Measurements from ENCODE around the gene SSBP2.

The SSBP2 gene

DNA sequence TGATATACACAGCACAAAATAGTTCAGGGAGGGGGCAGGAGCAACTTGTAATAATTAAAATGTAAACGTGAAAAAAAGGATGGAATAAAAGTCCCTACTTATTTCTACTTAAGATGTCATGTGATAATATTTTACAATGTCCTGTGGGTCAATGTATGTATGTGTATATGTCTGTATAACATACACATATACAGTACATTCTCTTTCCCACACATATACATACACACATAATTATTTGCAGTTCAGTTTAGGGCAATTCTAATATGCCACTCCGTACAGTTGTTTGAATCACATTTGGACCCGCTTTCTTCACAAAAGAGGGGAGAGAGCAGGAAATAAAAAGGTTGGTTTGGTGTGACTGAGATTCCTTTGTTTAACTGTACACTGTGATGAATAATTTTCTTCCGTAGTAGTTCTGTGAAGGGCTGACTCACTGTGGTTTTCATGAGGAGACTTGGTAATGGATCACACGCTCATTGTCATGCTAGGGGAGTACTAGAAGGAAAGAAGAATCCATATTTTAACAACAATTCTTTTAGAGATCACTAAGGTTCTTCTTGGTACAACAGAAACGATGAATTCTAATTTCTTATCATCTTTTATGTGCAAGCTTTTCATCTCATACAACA lies 330.7 kb downstream of the SSBP2 start:
- no peak for TF ChIP-seq CEBPB (IDR thresholded peaks at IDR 0.05)
- no peak for TF ChIP-seq NFIC (IDR thresholded peaks at IDR 0.05)
- TF ChIP-seq, protein P1, sequence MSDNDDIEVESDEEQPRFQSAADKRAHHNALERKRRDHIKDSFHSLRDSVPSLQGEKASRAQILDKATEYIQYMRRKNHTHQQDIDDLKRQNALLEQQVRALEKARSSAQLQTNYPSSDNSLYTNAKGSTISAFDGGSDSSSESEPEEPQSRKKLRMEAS (IDR thresholded peaks at IDR 0.05), result no peak
- TF ChIP-seq, protein P2, sequence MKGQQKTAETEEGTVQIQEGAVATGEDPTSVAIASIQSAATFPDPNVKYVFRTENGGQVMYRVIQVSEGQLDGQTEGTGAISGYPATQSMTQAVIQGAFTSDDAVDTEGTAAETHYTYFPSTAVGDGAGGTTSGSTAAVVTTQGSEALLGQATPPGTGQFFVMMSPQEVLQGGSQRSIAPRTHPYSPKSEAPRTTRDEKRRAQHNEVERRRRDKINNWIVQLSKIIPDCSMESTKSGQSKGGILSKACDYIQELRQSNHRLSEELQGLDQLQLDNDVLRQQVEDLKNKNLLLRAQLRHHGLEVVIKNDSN (IDR thresholded peaks at IDR 0.05), result no peak
- no peak for TF ChIP-seq FOXM1 (IDR thresholded peaks at IDR 0.05; ENCODE audit: borderline replicate concordance, low read depth)
- no peak for TF ChIP-seq ZBTB7A (IDR thresholded peaks at IDR 0.05; ENCODE audit: low read depth)
- no peak for TF ChIP-seq CREB1 (IDR thresholded peaks at IDR 0.05; ENCODE audit: low read depth)

DNA sequence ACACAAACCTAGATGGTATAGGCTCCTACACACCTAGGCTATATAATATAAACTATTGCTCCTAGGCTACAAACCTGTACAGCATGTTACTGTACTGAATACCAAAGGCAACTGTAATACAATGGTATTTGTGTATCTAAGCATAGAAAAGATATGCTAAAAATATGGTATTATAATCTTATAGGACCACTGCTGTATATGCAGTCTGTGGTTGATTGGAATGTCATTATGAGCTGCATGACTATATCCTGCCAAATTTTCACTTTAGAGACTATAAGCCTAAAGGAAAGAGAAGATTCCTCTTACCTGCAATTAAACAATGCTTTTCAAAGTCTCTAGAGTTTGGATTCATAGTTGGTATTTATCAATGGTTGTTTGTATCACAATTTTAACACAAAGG lies 332.3 kb downstream of the SSBP2 start:
- TF ChIP-seq YY1 (IDR thresholded peaks at IDR 0.05; ENCODE audit: low read depth) (no peak), CREB1 (IDR thresholded peaks at IDR 0.05; ENCODE audit: low read depth) (no peak), TEAD4 (IDR thresholded peaks at IDR 0.05) (no peak), TAF1 (IDR thresholded peaks at IDR 0.05; ENCODE audit: low read depth) (no peak), CEBPB (IDR thresholded peaks at IDR 0.05) (no peak), TCF12 (IDR thresholded peaks at IDR 0.05; ENCODE audit: low read depth) (no peak), EP300 (IDR thresholded peaks at IDR 0.05; ENCODE audit: borderline replicate concordance) (no peak), ZBTB7A (IDR thresholded peaks at IDR 0.05; ENCODE audit: low read depth) (no peak), EGR1 (IDR thresholded peaks at IDR 0.05) (no peak), FOXM1 (IDR thresholded peaks at IDR 0.05; ENCODE audit: borderline replicate concordance, low read depth) (no peak), NFIC (IDR thresholded peaks at IDR 0.05) (no peak), RAD21 (IDR thresholded peaks at IDR 0.05; ENCODE audit: low read depth) (no peak)
- TF ChIP-seq, protein P3, sequence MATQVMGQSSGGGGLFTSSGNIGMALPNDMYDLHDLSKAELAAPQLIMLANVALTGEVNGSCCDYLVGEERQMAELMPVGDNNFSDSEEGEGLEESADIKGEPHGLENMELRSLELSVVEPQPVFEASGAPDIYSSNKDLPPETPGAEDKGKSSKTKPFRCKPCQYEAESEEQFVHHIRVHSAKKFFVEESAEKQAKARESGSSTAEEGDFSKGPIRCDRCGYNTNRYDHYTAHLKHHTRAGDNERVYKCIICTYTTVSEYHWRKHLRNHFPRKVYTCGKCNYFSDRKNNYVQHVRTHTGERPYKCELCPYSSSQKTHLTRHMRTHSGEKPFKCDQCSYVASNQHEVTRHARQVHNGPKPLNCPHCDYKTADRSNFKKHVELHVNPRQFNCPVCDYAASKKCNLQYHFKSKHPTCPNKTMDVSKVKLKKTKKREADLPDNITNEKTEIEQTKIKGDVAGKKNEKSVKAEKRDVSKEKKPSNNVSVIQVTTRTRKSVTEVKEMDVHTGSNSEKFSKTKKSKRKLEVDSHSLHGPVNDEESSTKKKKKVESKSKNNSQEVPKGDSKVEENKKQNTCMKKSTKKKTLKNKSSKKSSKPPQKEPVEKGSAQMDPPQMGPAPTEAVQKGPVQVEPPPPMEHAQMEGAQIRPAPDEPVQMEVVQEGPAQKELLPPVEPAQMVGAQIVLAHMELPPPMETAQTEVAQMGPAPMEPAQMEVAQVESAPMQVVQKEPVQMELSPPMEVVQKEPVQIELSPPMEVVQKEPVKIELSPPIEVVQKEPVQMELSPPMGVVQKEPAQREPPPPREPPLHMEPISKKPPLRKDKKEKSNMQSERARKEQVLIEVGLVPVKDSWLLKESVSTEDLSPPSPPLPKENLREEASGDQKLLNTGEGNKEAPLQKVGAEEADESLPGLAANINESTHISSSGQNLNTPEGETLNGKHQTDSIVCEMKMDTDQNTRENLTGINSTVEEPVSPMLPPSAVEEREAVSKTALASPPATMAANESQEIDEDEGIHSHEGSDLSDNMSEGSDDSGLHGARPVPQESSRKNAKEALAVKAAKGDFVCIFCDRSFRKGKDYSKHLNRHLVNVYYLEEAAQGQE (IDR thresholded peaks at IDR 0.05; ENCODE audit: low read depth), result no peak
- TF ChIP-seq, protein P1 (IDR thresholded peaks at IDR 0.05), result no peak
- TF ChIP-seq, protein P2 (IDR thresholded peaks at IDR 0.05), result no peak

DNA sequence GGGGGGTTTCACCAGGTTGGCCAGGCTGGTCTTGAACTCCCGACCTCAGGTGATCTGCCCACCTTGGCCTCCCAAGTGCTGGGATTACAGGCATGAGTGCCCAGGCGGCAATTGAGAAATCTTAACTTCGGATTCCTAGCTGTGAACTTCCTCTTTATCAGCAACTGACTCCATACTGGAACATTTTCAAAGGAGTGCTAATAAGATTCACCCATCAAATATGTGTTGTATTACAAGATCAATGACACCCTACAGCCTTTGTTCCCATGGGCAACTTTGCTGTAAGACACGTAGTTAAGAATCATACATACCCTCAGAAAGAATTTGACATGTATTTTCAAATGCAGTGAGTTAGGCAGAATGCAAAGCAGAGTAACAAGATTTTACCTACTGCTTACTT lies 333.8 kb downstream of the SSBP2 start:
- TF ChIP-seq TEAD4 (IDR thresholded peaks at IDR 0.05) (no peak), CREB1 (IDR thresholded peaks at IDR 0.05; ENCODE audit: low read depth) (no peak), TAF1 (IDR thresholded peaks at IDR 0.05; ENCODE audit: low read depth) (no peak), EGR1 (IDR thresholded peaks at IDR 0.05) (no peak), FOXM1 (IDR thresholded peaks at IDR 0.05; ENCODE audit: borderline replicate concordance, low read depth) (no peak), EP300 (IDR thresholded peaks at IDR 0.05; ENCODE audit: borderline replicate concordance) (no peak), NFIC (IDR thresholded peaks at IDR 0.05) (no peak), TCF12 (IDR thresholded peaks at IDR 0.05; ENCODE audit: low read depth) (no peak), CEBPB (IDR thresholded peaks at IDR 0.05) (no peak), ZBTB7A (IDR thresholded peaks at IDR 0.05; ENCODE audit: low read depth) (no peak)
- TF ChIP-seq, protein P2 (IDR thresholded peaks at IDR 0.05), result no peak
- TF ChIP-seq, protein P3 (IDR thresholded peaks at IDR 0.05; ENCODE audit: low read depth), result no peak

DNA sequence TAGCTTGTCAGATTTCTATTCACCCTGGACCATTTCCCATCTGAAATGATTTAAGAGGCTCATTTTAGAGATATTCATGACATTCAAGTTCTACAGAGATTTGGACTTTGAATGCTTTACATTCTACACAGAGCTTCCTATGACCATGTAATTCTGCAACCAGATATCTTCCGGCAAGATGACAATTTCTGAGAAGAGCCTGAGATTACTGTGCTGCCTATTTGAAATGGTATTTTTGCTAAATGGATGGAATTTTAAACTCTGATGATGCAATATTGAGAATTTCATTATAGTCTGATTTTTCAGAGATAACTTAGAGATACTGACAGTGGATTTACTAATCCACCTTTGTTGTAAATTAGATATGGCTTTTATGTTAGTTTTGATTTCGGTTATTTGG lies 341.0 kb downstream of the SSBP2 start:
- TF ChIP-seq EP300 (IDR thresholded peaks at IDR 0.05; ENCODE audit: borderline replicate concordance), result no peak
- TF ChIP-seq, protein P1 (IDR thresholded peaks at IDR 0.05), result no peak
- no peak for TF ChIP-seq YY1 (IDR thresholded peaks at IDR 0.05; ENCODE audit: low read depth)
- no peak for TF ChIP-seq CREB1 (IDR thresholded peaks at IDR 0.05; ENCODE audit: low read depth)
- TF ChIP-seq TEAD4 (IDR thresholded peaks at IDR 0.05), result no peak
- TF ChIP-seq FOXM1 (IDR thresholded peaks at IDR 0.05; ENCODE audit: borderline replicate concordance, low read depth), result no peak
- no peak for TF ChIP-seq TCF12 (IDR thresholded peaks at IDR 0.05; ENCODE audit: low read depth)
- no peak for TF ChIP-seq CEBPB (IDR thresholded peaks at IDR 0.05)

DNA sequence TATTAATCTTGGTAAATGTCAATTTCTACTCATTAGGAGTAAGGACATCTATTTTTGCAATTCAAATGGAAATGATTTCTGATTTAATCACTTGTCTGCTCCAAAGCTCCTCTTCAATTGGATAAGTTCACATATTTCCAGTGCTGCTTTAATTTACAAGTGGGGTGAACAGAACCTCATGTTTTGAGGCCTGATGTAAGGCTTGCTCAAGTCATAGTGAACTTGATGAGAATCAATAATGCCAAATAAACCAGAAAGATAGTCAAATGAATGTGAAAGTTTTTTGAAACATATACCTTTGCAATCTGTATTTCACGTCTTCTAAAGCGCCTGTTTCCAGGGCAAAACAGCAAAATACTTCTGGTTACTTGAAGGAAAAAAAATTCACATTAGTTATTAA lies 341.5 kb downstream of the SSBP2 start:
- TF ChIP-seq, protein P1 (IDR thresholded peaks at IDR 0.05), result no peak
- TF ChIP-seq EP300 (IDR thresholded peaks at IDR 0.05; ENCODE audit: borderline replicate concordance), result no peak
- TF ChIP-seq YY1 (IDR thresholded peaks at IDR 0.05; ENCODE audit: low read depth), result no peak
- no peak for TF ChIP-seq CREB1 (IDR thresholded peaks at IDR 0.05; ENCODE audit: low read depth)
- no peak for TF ChIP-seq RAD21 (IDR thresholded peaks at IDR 0.05; ENCODE audit: low read depth)

Data from Ishikawa (cell line).